Neuronal stem cell (in vitro differentiated cells): Measurements from ENCODE around the gene ARMC10.

Source experiments
- DNase-seq: peaks from one replicate; pipeline ENCODE4 v3.0.0-alpha.2; 2013; ENCODE audit warnings: low spot score
- H2AFZ ChIP-seq: one replicate; pipeline ENCODE4 v1.6.1; 2013; ENCODE audit warnings: mild to moderate bottlenecking, low read length, inconsistent platforms
- H2AK5ac ChIP-seq: 2 replicates; pipeline ENCODE4 v1.6.1; 2013; ENCODE audit warnings: low read depth, mild to moderate bottlenecking, inconsistent platforms, low read length, moderate library complexity, mixed read lengths
- H2BK120ac ChIP-seq: 2 replicates; pipeline ENCODE4 v1.6.1; 2013; ENCODE audit warnings: low read depth, mild to moderate bottlenecking, inconsistent platforms, low read length, moderate library complexity, mixed read lengths
- H2BK12ac ChIP-seq: one replicate; pipeline ENCODE4 v1.6.1; 2013; ENCODE audit warnings: low read length, inconsistent platforms
- H2BK15ac ChIP-seq: 2 replicates; pipeline ENCODE4 v1.6.1; 2013; ENCODE audit warnings: mild to moderate bottlenecking, low read length, inconsistent platforms, mixed read lengths
- H2BK5ac ChIP-seq: one replicate; pipeline ENCODE4 v1.6.1; 2013; ENCODE audit warnings: inconsistent platforms, mild to moderate bottlenecking, low read length, moderate library complexity
- H3K14ac ChIP-seq: one replicate; pipeline ENCODE4 v1.6.1; 2013; ENCODE audit warnings: low read length, inconsistent platforms
- H3K18ac ChIP-seq: 2 replicates; pipeline ENCODE4 v1.6.1; 2013; ENCODE audit warnings: low read length, inconsistent platforms
- H3K23ac ChIP-seq: 2 replicates; pipeline ENCODE4 v1.6.1; 2013; ENCODE audit warnings: low read depth, mild to moderate bottlenecking, mixed read lengths, low read length, inconsistent platforms; ENCODE audit not compliant: poor library complexity
- H3K27ac ChIP-seq: replicated peaks from 3 replicates; pipeline ENCODE4 v1.5.1; 2013; ENCODE audit warnings: low read length, inconsistent platforms
- H3K27me3 ChIP-seq, 3 experiments: 2 replicates each; pipeline ENCODE4 v1.6.1; 2013; ENCODE audit warnings: low read length in 3 of 3, mild to moderate bottlenecking in 2 of 3, inconsistent platforms in 1 of 3, low read depth in 1 of 3, mixed read lengths in 1 of 3, moderate library complexity in 1 of 3; ENCODE audit not compliant: control insufficient read depth in 3 of 3, insufficient read depth in 3 of 3
- H3K36me3 ChIP-seq, 2 donors: replicated peaks in 1 of 2; 2 replicates each; pipeline ENCODE4 v1.6.1; 2013; ENCODE audit warnings: low read length in 2 of 2; ENCODE audit not compliant: control insufficient read depth in 2 of 2, insufficient read depth in 2 of 2
- H3K4ac ChIP-seq: 2 replicates; pipeline ENCODE4 v1.6.1; 2013; ENCODE audit warnings: inconsistent platforms, mild to moderate bottlenecking, low read length, moderate library complexity
- H3K4me1 ChIP-seq, 2 donors: 1 replicate in 1 of 2; 2 replicates in 1 of 2; pipeline ENCODE4 v1.6.1; 2013; ENCODE audit warnings: low read length in 2 of 2, low read depth in 1 of 2; ENCODE audit not compliant: control insufficient read depth in 2 of 2, insufficient read depth in 1 of 2
- H3K4me2 ChIP-seq: one replicate; pipeline ENCODE4 v1.6.1; 2013; ENCODE audit warnings: mild to moderate bottlenecking, low read length, inconsistent platforms; ENCODE audit not compliant: insufficient read depth, poor library complexity, severe bottlenecking
- H3K4me3 ChIP-seq, 2 donors: 2 replicates each; pipeline ENCODE4 v1.5.1; 2013; ENCODE audit warnings: low read length in 2 of 2, mild to moderate bottlenecking in 2 of 2, inconsistent platforms in 1 of 2, moderate library complexity in 1 of 2
- H3K79me1 ChIP-seq: one replicate; pipeline ENCODE4 v1.6.1; 2013; ENCODE audit warnings: low read depth, mild to moderate bottlenecking, inconsistent platforms, low read length, moderate library complexity
- H3K9ac ChIP-seq: one replicate; pipeline ENCODE4 v1.6.1; 2013; ENCODE audit warnings: mild to moderate bottlenecking, low read depth, low read length, inconsistent platforms; ENCODE audit not compliant: poor library complexity
- H3K9me3 ChIP-seq, 2 donors: replicated peaks in 1 of 2; 2 replicates each; pipeline versions ENCODE3 to v1.6.1; 2013; ENCODE audit warnings: low read length in 2 of 2, mild to moderate bottlenecking in 2 of 2, inconsistent platforms in 1 of 2, low read depth in 1 of 2, mixed read lengths in 1 of 2, moderate library complexity in 1 of 2; ENCODE audit not compliant: control insufficient read depth in 2 of 2, insufficient read depth in 1 of 2
- H4K8ac ChIP-seq: one replicate; pipeline ENCODE4 v1.6.1; 2013; ENCODE audit warnings: low read depth, mild to moderate bottlenecking, inconsistent platforms, low read length, moderate library complexity
- H4K91ac ChIP-seq: one replicate; pipeline ENCODE4 v1.6.1; 2013; ENCODE audit warnings: low read length, low read depth, mild to moderate bottlenecking, inconsistent platforms; ENCODE audit not compliant: poor library complexity
- WGBS, 2 donors: extraction: QIAGEN DNeasy Blood & Tissue Kit; methylation state at CpG; one replicate each; pipeline ENCODE4 v1.1.7; 2013; ENCODE audit warnings: missing lambda C conversion rate in 2 of 2, mixed read lengths in 1 of 2; ENCODE audit not compliant: insufficient read length in 2 of 2, insufficient replicate concordance in 1 of 2; ENCODE audit errors: extremely low coverage in 2 of 2; 5-methylcytosine and 5-hydroxymethylcytosine counted together

Gene ARMC10

GRCh38 chr7:103117465-103117864 is 42.5 kb downstream of the ARMC10 start:
- peaks cover 7 to 64% of the 10 kb centered on the region in 2 donors for H3K36me3 ChIP-seq
- H3K23ac ChIP-seq, result no peak overlapping the region
- peaks cover 0 to 2% of the 10 kb centered on the region in 2 donors for H3K9me3 ChIP-seq
- H2BK5ac ChIP-seq, result no peak overlapping the region
- no peaks in the 10 kb centered on the region for H3K79me1 ChIP-seq
- H4K91ac ChIP-seq, result no peak overlapping the region
- no peaks in the 10 kb centered on the region for H3K27me3 ChIP-seq
- no peak overlapping the region for H3K4me3 ChIP-seq
- no peak overlapping the region for H2AK5ac ChIP-seq
- H2BK120ac ChIP-seq, result no peak overlapping the region
- no CpG with 5 or more reads among the region's 2 CpGs for WGBS, 2 donors
- H2AFZ ChIP-seq, result no peak overlapping the region
- DNase-seq, result no peak
- H3K27ac ChIP-seq, result no peak overlapping the region
- no peak overlapping the region for H4K8ac ChIP-seq
- H3K4me2 ChIP-seq, result no peak overlapping the region
- no peak overlapping the region for H2BK12ac ChIP-seq
- H3K18ac ChIP-seq, result no peak overlapping the region
- H3K14ac ChIP-seq, result no peak overlapping the region
- no peak overlapping the region for H2BK15ac ChIP-seq
- no peak overlapping the region for H3K4ac ChIP-seq
- H3K9ac ChIP-seq, result no peak overlapping the region
- H3K4me1 ChIP-seq, result peaks cover 3 to 5% of the 10 kb centered on the region in 2 donors

- Histone ChIP-seq H3K14ac (no peak overlapping the region), H4K8ac (peak overlapping the region; percentile 43), H2BK12ac (no peak overlapping the region), H2AFZ (no peak overlapping the region), H3K23ac (no peak overlapping the region), H3K9me3 (peaks cover 0 to 2% of the 10 kb centered on the region in 2 donors), H3K9ac (no peak overlapping the region), H3K79me1 (no peaks in the 10 kb centered on the region), H2AK5ac (no peak overlapping the region), H3K4ac (no peak overlapping the region), H3K27ac (no peak overlapping the region), H3K18ac (no peak overlapping the region), H2BK5ac (no peak overlapping the region), H2BK120ac (no peak overlapping the region), H3K4me2 (no peak overlapping the region), H3K4me1 (peaks cover 0 to 5% of the 10 kb centered on the region in 2 donors), H3K4me3 (peak overlapping the region in 1 of 2 donors; percentile 23), H2BK15ac (no peak overlapping the region), H3K36me3 (peaks cover 7 to 74% of the 10 kb centered on the region in 2 donors), H4K91ac (no peak overlapping the region), H3K27me3 (no peaks in the 10 kb centered on the region)
- DNase-seq, result no peak
- no CpG with 5 or more reads among the region's 11 CpGs for WGBS, 2 donors
Measured at GRCh38 chr7:103119791-103120291, 44.9 kb downstream of the ARMC10 start.

DNA sequence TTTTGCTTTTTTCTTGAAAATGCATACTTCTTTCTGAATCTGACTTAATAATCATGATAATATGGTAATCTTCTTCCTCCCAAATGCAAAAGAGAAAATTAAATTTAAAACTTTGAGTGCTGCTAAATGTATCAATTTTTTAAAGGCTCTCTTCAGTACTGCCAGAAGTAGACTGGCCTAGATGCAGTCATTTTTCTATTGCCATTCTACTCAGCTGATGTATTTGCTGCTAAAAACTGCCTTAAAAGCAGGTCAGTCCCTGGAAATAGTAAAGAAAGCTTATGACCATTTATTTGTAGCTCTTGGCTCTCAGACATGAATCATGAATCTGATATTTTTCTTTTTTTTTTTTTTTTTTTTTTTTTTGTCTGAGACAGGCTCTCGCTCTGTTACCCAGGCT is 45.4 kb downstream of the ARMC10 start:
- no peaks in the 10 kb centered on the region for H3K79me1 ChIP-seq
- no peak overlapping the region for H3K4me2 ChIP-seq
- no peak overlapping the region for H3K9ac ChIP-seq
- peaks cover 0 to 5% of the 10 kb centered on the region in 2 donors for H3K4me1 ChIP-seq
- no peak for DNase-seq
- no peak overlapping the region for H3K23ac ChIP-seq
- peaks cover 0 to 2% of the 10 kb centered on the region in 2 donors for H3K9me3 ChIP-seq
- H2BK5ac ChIP-seq, result no peak overlapping the region
- no peak overlapping the region for H3K4ac ChIP-seq
- no peak overlapping the region for H2BK120ac ChIP-seq
- H4K8ac ChIP-seq, result no peak overlapping the region
- no peak overlapping the region for H3K18ac ChIP-seq
- no peak overlapping the region for H3K14ac ChIP-seq
- H3K4me3 ChIP-seq, result no peak overlapping the region
- H2BK15ac ChIP-seq, result no peak overlapping the region
- no CpG with 5 or more reads among the region's 1 CpG for WGBS, 2 donors
- peaks cover 7 to 75% of the 10 kb centered on the region in 2 donors for H3K36me3 ChIP-seq
- H3K27ac ChIP-seq, result no peak overlapping the region
- H2BK12ac ChIP-seq, result no peak overlapping the region
- no peak overlapping the region for H2AFZ ChIP-seq
- no peak overlapping the region for H2AK5ac ChIP-seq
- H4K91ac ChIP-seq, result no peak overlapping the region
- H3K27me3 ChIP-seq, result no peaks in the 10 kb centered on the region

- peaks cover 0 to 2% of the 10 kb centered on the region in 2 donors for H3K9me3 ChIP-seq
- no peaks in the 10 kb centered on the region for H3K79me1 ChIP-seq
- H3K4me1 ChIP-seq, result peaks cover 0 to 5% of the 10 kb centered on the region in 2 donors
- H3K23ac ChIP-seq, result no peak overlapping the region
- no peak overlapping the region for H2BK15ac ChIP-seq
- H2BK5ac ChIP-seq, result no peak overlapping the region
- H3K4ac ChIP-seq, result no peak overlapping the region
- no peak overlapping the region for H4K8ac ChIP-seq
- no peak overlapping the region for H3K27ac ChIP-seq
- H4K91ac ChIP-seq, result no peak overlapping the region
- no peak overlapping the region for H3K4me2 ChIP-seq
- no peak for DNase-seq
- peaks cover 7 to 82% of the 10 kb centered on the region in 2 donors for H3K36me3 ChIP-seq
- no peak overlapping the region for H2BK120ac ChIP-seq
- H3K27me3 ChIP-seq, result no peaks in the 10 kb centered on the region
- H2AK5ac ChIP-seq, result no peak overlapping the region
- H3K9ac ChIP-seq, result no peak overlapping the region
- no peak overlapping the region for H2AFZ ChIP-seq
- no peak overlapping the region for H2BK12ac ChIP-seq
- H3K4me3 ChIP-seq, result no peak overlapping the region
- H3K14ac ChIP-seq, result no peak overlapping the region
- H3K18ac ChIP-seq, result no peak overlapping the region
Measured at GRCh38 chr7:103121641-103122040, 46.7 kb downstream of the ARMC10 start.
